PC-3 (cell line): ENCODE results near the gene CDKN2B-AS1. TPM values are rescaled to one million over a fixed set of nuclear protein-coding genes. Genes with fewer than 3 reads are reported as not detected.

Source experiments
- ATAC-seq: fragments of 200-7000 bp; cut with Tn5 transposase; 2 replicates; pipeline ENCODE4 v1.9.1; 2020; ENCODE audit warnings: mild to moderate bottlenecking, moderate library complexity
- BruUV-seq: library from RNA; stranded (reverse); fragments of 400-500 nt; replicated peaks from 2 replicates; lab custom pipeline; 2021; lab: Mats Ljungman, UMichigan
- CTCF ChIA-PET: fragments of 300-600 bp; sonication (Branson Sonifier 250); formaldehyde crosslinking; loops from one replicate; lab custom pipeline; 2022; ENCODE audit warnings: antibody characterized with exemption; lab: Charles Lee
- POLR2A ChIA-PET: fragments of 300-600 bp; sonication (Branson Sonifier 250); formaldehyde crosslinking; loops from one replicate; lab custom pipeline; 2022; ENCODE audit warnings: antibody characterized with exemption; ENCODE audit not compliant: unreplicated experiment; lab: Charles Lee
- DNase-seq: peaks from one replicate; pipeline ENCODE4 v3.0.0-alpha.2; 2015
- H2AFZ ChIP-seq: fragments of 300-600 bp; sonication (generic); 2 replicates; pipeline ENCODE4 v1.6.0; 2016; ENCODE audit warnings: antibody characterized with exemption, low read length
- H3F3A ChIP-seq: fragments of 300-600 bp; sonication (generic); one replicate; pipeline ENCODE4 v1.6.0; 2017; ENCODE audit warnings: antibody characterized with exemption, low read length, control low read depth, mild to moderate bottlenecking; ENCODE audit not compliant: unreplicated experiment
- H3K27ac ChIP-seq: fragments of 300-600 bp; sonication (generic); 2 replicates; pipeline ENCODE4 v1.5.1; 2016; ENCODE audit warnings: mild to moderate bottlenecking, low read length
- H3K27me3 ChIP-seq: fragments of 300-600 bp; sonication (generic); 2 replicates; pipeline ENCODE4 v1.6.1; 2016; ENCODE audit warnings: low read length, mixed read lengths
- H3K36me3 ChIP-seq: fragments of 300-600 bp; sonication (generic); 2 replicates; pipeline ENCODE4 v1.6.1; 2016; ENCODE audit warnings: low read depth, mixed run types, low read length, mixed read lengths
- H3K4me1 ChIP-seq: fragments of 300-600 bp; sonication (generic); 2 replicates; pipeline ENCODE4 v1.5.1; 2016; ENCODE audit warnings: low read length; ENCODE audit not compliant: insufficient read depth
- H3K4me2 ChIP-seq: fragments of 300-600 bp; sonication (generic); 2 replicates; pipeline ENCODE4 v1.6.0; 2016; ENCODE audit warnings: low read length
- H3K4me3 ChIP-seq: fragments of 300-600 bp; sonication (generic); 2 replicates; pipeline ENCODE4 v1.5.1; 2016; ENCODE audit warnings: mild to moderate bottlenecking, low read length, mixed read lengths
- H3K79me2 ChIP-seq: fragments of 300-600 bp; sonication (generic); 2 replicates; pipeline ENCODE4 v1.6.1; 2017; ENCODE audit warnings: low read length, mixed read lengths
- H3K9ac ChIP-seq: fragments of 300-600 bp; sonication (generic); 2 replicates; pipeline ENCODE4 v1.6.0; 2016; ENCODE audit warnings: mild to moderate bottlenecking, low read length
- H3K9me2 ChIP-seq: fragments of 300-600 bp; sonication (generic); replicated peaks from 2 replicates; pipeline ENCODE4 v1.6.1; 2016; ENCODE audit warnings: mixed run types, low read length, mixed read lengths
- H3K9me3 ChIP-seq: fragments of 300-600 bp; sonication (generic); 2 replicates; pipeline ENCODE4 v1.6.1; 2016; ENCODE audit warnings: low read length, mixed read lengths
- H4K20me1 ChIP-seq: fragments of 300-600 bp; sonication (generic); 2 replicates; pipeline ENCODE4 v1.6.1; 2016; ENCODE audit warnings: low read length, mixed read lengths
- CTCF ChIP-seq: fragments of 300-600 bp; sonication (generic); conservative IDR thresholded peaks from 2 replicates; pipeline ENCODE4 v1.5.1; 2017; ENCODE audit warnings: antibody characterized with exemption, low read depth, mild to moderate bottlenecking, low read length
- EZH2 ChIP-seq: fragments of 300-600 bp; sonication (generic); IDR thresholded peaks from one replicate; pipeline ENCODE4 v1.6.1; 2017; ENCODE audit warnings: antibody characterized with exemption, mild to moderate bottlenecking, low read length; ENCODE audit not compliant: unreplicated experiment
- EZH2phosphoT487 ChIP-seq: fragments of 300-600 bp; sonication (generic); IDR thresholded peaks from 2 replicates; pipeline ENCODE4 v1.6.1; 2018; ENCODE audit warnings: mild to moderate bottlenecking, antibody characterized with exemption, low read length, borderline replicate concordance
- intact Hi-C: fragments of 100-400 bp; cut with micrococcal nuclease; formaldehyde crosslinking; loops from 2 replicates; pipeline ENCODE4 v1.9.0; 2023
- total RNA-seq: library from RNA; depleted of rRNA; stranded (reverse); fragments of >200 nt; gene quantifications from 2 replicates; pipeline ENCODE4 v1.2.3, GENCODE V29; 2014

CDKN2B-AS1 gene
- total RNA-seq, 1 experiment from 2014 or later: 2.0 TPM

GRCh38 chr9:22026696-22027095, 32.1 kb downstream of the CDKN2B-AS1 start:
- ChIA-PET CTCF (interaction anchor here (0.6 kb wide), 1 partner anchor 873 kb away, joined by 3 read pairs; no protein-coding TSS in a partner anchor), POLR2A (no interaction called here)
- TF ChIP-seq EZH2 (no peak), CTCF (no peak), EZH2phosphoT487 (no peak)
- H3K9me2 ChIP-seq: no peaks in the 10 kb centered on the region
- no peak overlapping the region for H2AFZ ChIP-seq
- H3K4me3 ChIP-seq: no peak overlapping the region
- no peak for DNase-seq
- H3K4me2 ChIP-seq: no peak overlapping the region
- no peaks in the 10 kb centered on the region for H3K9me3 ChIP-seq
- no peak overlapping the region for H3K27ac ChIP-seq
- H3K27me3 ChIP-seq: no peaks in the 10 kb centered on the region
- no peak for ATAC-seq
- no peaks in the 10 kb centered on the region for H3K79me2 ChIP-seq
- no peak overlapping the region for H3K9ac ChIP-seq
- no peaks in the 10 kb centered on the region for H3F3A ChIP-seq
- BruUV-seq: no TSS peak
- H3K36me3 ChIP-seq: no peaks in the 10 kb centered on the region
- intact Hi-C loops: no loop called here
- no peaks in the 10 kb centered on the region for H4K20me1 ChIP-seq
- peaks cover 24% of the 10 kb centered on the region for H3K4me1 ChIP-seq

GRCh38 chr9:22028394-22028793, 33.8 kb downstream of the CDKN2B-AS1 start:
- H3F3A ChIP-seq: no peaks in the 10 kb centered on the region
- no peaks in the 10 kb centered on the region for H3K9me2 ChIP-seq
- H4K20me1 ChIP-seq: no peaks in the 10 kb centered on the region
- DNase-seq: no peak
- no peak for TF ChIP-seq EZH2phosphoT487
- TF ChIP-seq CTCF: no peak
- TF ChIP-seq EZH2: no peak
- POLR2A ChIA-PET: no interaction called here
- no peaks in the 10 kb centered on the region for H3K27me3 ChIP-seq
- H3K4me3 ChIP-seq: no peak overlapping the region
- H3K36me3 ChIP-seq: no peaks in the 10 kb centered on the region
- CTCF ChIA-PET: no interaction called here
- H3K27ac ChIP-seq: no peak overlapping the region
- ATAC-seq: no peak
- no TSS peak for BruUV-seq
- H3K9me3 ChIP-seq: no peaks in the 10 kb centered on the region
- H2AFZ ChIP-seq: no peak overlapping the region
- H3K9ac ChIP-seq: no peak overlapping the region
- peaks cover 32% of the 10 kb centered on the region for H3K4me1 ChIP-seq
- intact Hi-C loops: no loop called here
- H3K79me2 ChIP-seq: no peaks in the 10 kb centered on the region
- H3K4me2 ChIP-seq: no peak overlapping the region

- H3F3A ChIP-seq: no peaks in the 10 kb centered on the region
- TF ChIP-seq EZH2: no peak
- TF ChIP-seq EZH2phosphoT487: no peak
- TF ChIP-seq CTCF: no peak
Observed at GRCh38 chr9:22029231-22029630, 34.6 kb downstream of the CDKN2B-AS1 start.

More at GRCh38 chr9:22029231-22029630, 34.6 kb downstream of the CDKN2B-AS1 start:
- H3K79me2 ChIP-seq: no peaks in the 10 kb centered on the region
- no peaks in the 10 kb centered on the region for H3K9me2 ChIP-seq
- no peaks in the 10 kb centered on the region for H4K20me1 ChIP-seq
- H3K27me3 ChIP-seq: no peaks in the 10 kb centered on the region
- no peak for DNase-seq
- no peak overlapping the region for H2AFZ ChIP-seq
- no peak overlapping the region for H3K9ac ChIP-seq
- no TSS peak for BruUV-seq
- CTCF ChIA-PET: no interaction called here
- 0 out of 2 replicates have a peak overlapping the region, but pooled peaks have one; percentile 1 for H3K27ac ChIP-seq
- no peaks in the 10 kb centered on the region for H3K36me3 ChIP-seq
- no peaks in the 10 kb centered on the region for H3K9me3 ChIP-seq
- no peak overlapping the region for H3K4me3 ChIP-seq
- intact Hi-C loops: no loop called here
- no peak for ATAC-seq
- no peak overlapping the region for H3K4me2 ChIP-seq
- POLR2A ChIA-PET: no interaction called here
- H3K4me1 ChIP-seq: peaks cover 32% of the 10 kb centered on the region
